Right lobe of liver (tissue), 4 donors: ENCODE data around the gene CHKA.

Source experiments
- POLR2A ChIP-seq: fragments of 450-650 bp; IDR thresholded peaks from one replicate; pipeline ENCODE4 v1.6.1; 2017; ENCODE audit warnings: antibody characterized with exemption, mild to moderate bottlenecking
- TF ChIP-seq, protein P1 (sequence below), 4 donors: fragments of 200-600 bp in 3 of 4; fragments of 450-650 bp in 1 of 4; IDR thresholded peaks; one replicate each; pipeline versions ENCODE4 v1.5.1 to v1.8.0; 2016 to 2022; ENCODE audit warnings: antibody characterized with exemption in 4 of 4, mild to moderate bottlenecking in 2 of 4
- donor health status: DM: no; HTN: no; CAD: no.
- donor health status: DM: no; HTN: no; CAD: no.
- donor health status: DM: no; HTN: yes; CAD: no.

DNA sequence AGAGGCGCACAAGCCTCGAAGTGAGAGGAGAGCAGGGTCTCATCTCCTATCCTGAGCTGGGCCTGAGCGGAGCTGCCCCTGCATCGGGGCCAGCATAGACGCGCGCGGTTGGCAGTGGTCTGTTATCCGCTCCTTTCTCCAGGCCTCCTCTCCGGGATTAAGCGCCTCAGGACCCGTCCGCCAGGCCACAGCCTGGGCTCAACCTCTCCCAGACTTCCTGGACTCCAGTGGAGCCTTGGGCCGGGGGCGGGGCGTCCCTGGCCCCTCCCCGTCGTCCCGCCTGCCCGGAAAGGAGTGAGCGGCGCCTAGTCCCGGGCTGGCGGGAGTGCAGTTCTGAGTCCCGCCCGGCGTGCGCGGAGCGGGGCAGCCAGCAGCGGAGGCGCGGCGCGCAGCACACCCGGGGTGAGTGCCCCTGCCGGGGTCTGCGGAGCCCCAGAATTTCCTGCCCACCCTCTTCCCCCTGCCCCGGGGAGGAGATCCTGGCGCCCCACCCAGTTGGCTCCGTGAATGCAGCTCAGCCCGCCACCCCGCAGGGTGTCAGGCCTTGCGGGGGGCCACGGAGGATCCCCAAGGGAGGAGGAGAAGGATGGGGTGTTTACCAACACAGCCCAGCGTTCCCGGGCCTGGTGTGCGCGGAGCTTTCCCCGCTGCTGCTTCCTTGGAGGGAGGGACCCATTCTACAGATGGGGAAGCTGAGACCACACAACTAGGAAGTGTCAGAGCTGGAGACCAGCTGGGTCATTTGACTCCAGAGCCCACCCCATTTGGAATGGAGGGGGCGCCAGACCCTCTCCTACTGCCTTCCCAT lies 82.3 kb downstream of the CHKA start, which contains the start of gene TCIRG1:
- TF ChIP-seq, protein P1, sequence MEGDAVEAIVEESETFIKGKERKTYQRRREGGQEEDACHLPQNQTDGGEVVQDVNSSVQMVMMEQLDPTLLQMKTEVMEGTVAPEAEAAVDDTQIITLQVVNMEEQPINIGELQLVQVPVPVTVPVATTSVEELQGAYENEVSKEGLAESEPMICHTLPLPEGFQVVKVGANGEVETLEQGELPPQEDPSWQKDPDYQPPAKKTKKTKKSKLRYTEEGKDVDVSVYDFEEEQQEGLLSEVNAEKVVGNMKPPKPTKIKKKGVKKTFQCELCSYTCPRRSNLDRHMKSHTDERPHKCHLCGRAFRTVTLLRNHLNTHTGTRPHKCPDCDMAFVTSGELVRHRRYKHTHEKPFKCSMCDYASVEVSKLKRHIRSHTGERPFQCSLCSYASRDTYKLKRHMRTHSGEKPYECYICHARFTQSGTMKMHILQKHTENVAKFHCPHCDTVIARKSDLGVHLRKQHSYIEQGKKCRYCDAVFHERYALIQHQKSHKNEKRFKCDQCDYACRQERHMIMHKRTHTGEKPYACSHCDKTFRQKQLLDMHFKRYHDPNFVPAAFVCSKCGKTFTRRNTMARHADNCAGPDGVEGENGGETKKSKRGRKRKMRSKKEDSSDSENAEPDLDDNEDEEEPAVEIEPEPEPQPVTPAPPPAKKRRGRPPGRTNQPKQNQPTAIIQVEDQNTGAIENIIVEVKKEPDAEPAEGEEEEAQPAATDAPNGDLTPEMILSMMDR (IDR thresholded peaks at IDR 0.05), result no peak
- TF ChIP-seq POLR2A, result peak; percentile 99
